Brain microvascular endothelial cell (primary cell): Measurements from ENCODE around the gene PRORP.

Experiments
- DNase-seq: peaks from one replicate; pipeline ENCODE4 v3.0.0-alpha.2; 2020
- H3K27ac ChIP-seq: fragments of 250-450 bp; sonication (Bioruptor Pico); 2 replicates; pipeline ENCODE4 v1.5.1; 2020; ENCODE audit warnings: mild to moderate bottlenecking, moderate library complexity
- H3K27me3 ChIP-seq: fragments of 250-450 bp; sonication (Bioruptor Pico); replicated peaks from 2 replicates; pipeline ENCODE4 v1.5.1; 2020; ENCODE audit warnings: mild to moderate bottlenecking
- H3K36me3 ChIP-seq: fragments of 250-450 bp; sonication (Bioruptor Pico); replicated peaks from 2 replicates; pipeline ENCODE4 v1.5.1; 2020; ENCODE audit warnings: mild to moderate bottlenecking
- H3K4me3 ChIP-seq: 2 replicates; pipeline ENCODE4 v1.5.1; 2011; ENCODE audit warnings: low read depth, mild to moderate bottlenecking, control low read depth, low read length, moderate library complexity
- in situ Hi-C: cut with HindIII; loops from 2 replicates; pipeline ENCODE4 v1.10.0; 2017; ENCODE audit warnings: low sequenced_read_pairs, low pct_ligation_motif_present
- TF ChIP-seq, protein P1 (sequence below): IDR thresholded peaks from 2 replicates; pipeline ENCODE4 v1.5.1; 2011; ENCODE audit warnings: low read depth, mild to moderate bottlenecking, moderate library complexity, low read length, control low read depth, inconsistent platforms; ENCODE audit errors: missing control alignments

PRORP gene

DNA sequence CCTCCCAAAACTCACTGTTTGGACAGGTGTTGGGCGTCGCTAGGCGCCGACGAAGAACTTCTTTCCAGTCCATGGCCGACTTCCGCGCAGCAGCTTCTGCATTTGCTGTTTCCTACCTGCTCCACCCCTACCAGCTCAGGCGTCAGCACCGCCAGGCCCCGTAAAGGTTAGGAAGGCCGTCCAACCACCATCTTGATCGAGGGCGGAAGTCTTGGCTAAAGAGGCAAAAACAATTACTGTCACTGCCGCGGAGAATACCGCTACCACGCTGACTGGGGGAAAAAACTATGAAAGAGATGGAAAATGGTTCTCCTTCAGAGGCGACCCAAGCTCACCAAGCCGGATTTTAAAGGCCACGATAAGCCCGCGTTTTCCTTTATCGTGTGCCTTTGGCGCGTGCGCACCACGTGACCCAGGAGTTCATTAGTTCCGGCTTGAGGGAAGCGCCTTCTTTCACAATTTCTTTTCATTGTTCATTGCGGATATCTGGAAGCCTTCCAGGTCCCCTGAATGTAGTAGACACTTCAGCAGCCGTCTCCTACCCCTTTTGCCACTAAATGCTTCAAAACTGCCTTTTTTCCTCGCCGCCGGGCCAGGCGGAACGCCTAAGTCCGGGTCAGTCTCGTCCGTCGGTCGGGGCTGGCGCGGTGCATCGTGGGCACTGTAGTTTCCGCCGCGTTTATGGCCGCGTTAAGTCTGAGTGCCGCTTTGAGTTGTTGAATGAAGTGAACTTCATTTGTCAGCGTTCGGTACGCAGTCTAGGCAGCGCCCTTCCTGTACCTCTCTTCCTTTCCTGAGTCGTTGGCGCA lies at the start of gene PRORP, which contains the start of gene PPP2R3C:
Gene PRORP, plus strand, starts transcription at position 666 of the 809 bp plus-strand sequence. CDS start 694 bp downstream, outside the sequence.
Gene PPP2R3C, minus strand, starts transcription at position 104 of the 809 bp plus-strand sequence. Its CDS starts 31 bp downstream, at position 73.
- peak; percentile 82 for DNase-seq

DNA sequence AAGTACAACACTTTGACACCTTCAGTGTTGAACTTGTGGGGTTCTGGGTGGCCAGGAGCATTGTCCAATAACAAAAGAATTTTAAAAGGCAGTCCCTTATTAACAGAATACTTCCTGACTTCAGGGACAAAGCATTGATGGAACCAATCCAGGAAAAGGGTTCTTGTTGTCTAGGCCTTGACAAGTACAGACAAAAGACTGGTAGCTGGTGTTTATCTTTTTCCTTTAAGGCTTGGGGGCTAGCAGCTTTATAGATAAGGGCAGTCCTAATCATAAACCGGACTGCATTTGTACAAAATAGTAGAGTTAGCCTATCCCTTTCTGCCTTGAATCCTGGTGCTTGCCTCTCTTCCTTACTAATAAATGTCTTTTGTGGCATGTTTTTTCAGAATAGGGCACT lies 48.9 kb upstream of the PRORP start:
- DNase-seq: no peak
- TF ChIP-seq, protein P1, sequence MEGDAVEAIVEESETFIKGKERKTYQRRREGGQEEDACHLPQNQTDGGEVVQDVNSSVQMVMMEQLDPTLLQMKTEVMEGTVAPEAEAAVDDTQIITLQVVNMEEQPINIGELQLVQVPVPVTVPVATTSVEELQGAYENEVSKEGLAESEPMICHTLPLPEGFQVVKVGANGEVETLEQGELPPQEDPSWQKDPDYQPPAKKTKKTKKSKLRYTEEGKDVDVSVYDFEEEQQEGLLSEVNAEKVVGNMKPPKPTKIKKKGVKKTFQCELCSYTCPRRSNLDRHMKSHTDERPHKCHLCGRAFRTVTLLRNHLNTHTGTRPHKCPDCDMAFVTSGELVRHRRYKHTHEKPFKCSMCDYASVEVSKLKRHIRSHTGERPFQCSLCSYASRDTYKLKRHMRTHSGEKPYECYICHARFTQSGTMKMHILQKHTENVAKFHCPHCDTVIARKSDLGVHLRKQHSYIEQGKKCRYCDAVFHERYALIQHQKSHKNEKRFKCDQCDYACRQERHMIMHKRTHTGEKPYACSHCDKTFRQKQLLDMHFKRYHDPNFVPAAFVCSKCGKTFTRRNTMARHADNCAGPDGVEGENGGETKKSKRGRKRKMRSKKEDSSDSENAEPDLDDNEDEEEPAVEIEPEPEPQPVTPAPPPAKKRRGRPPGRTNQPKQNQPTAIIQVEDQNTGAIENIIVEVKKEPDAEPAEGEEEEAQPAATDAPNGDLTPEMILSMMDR: no peak
- Histone ChIP-seq H3K27ac (no peak overlapping the region), H3K27me3 (no peaks in the 10 kb centered on the region), H3K4me3 (no peak overlapping the region), H3K36me3 (peaks cover 7% of the 10 kb centered on the region)
- in situ Hi-C loops: no loop called here

More for the DNA sequence above, at the start of gene PRORP, which contains the start of gene PPP2R3C:
- Histone ChIP-seq H3K4me3 (peak within 1 kb of the TSS; percentile 95), H3K27ac (peak within 1 kb of the TSS; percentile 99), H3K27me3 (no peaks in the 10 kb centered on the region), H3K36me3 (peaks cover 3% of the 10 kb centered on the region)
- in situ Hi-C loops: no loop called here
- TF ChIP-seq, protein P1: no peak

DNA sequence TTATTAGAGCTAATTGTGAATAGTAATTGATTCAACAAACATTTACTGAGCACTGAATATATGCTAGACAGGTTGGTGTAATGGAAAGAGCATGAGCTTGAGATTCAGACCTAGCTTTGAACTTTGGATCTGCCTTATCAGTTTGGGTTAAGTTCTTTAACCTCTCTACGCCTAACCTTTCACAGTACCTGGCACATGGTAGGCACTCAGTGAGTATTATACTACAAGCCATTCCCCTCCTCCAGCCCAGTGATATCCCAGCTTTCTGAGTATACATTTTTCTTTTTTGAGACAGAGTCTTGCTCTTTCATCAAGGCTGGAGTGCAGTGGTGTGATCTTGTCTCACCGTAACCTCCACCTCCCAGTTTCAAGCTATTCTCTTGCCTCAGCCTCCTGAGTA lies 44.3 kb upstream of the PRORP start:
- no peak for DNase-seq
- in situ Hi-C loops: loop anchor here (25.0 kb wide), 1 partner anchor 334 kb away; the partner anchor contains the start of gene NFKBIA
- H3K27me3 ChIP-seq: no peaks in the 10 kb centered on the region
- no peak overlapping the region for H3K4me3 ChIP-seq
- no peak overlapping the region for H3K27ac ChIP-seq
- TF ChIP-seq, protein P1: no peak
- peaks cover 16% of the 10 kb centered on the region for H3K36me3 ChIP-seq

DNA sequence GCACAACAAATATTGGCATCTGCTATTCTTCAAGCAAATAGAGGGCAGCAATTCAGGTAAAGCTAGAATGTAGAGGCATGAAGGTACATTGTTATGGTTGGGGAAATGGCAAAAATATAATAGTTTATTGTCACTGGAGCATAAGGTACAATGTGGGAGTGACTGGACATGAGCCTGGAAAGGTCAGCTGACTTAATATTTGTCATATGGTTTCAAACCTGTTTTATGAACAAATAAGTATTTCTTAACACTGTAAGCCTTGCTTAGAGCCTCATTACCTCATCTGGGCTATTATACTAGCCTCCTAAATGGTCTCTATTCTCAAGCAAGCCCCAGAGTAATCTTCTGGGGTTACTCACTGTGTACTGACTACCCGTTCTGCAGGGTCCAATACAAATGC lies 42.6 kb upstream of the PRORP start:
- in situ Hi-C loops: loop anchor here (25.0 kb wide), 1 partner anchor 333 kb away; the partner anchor contains the start of gene NFKBIA
- Histone ChIP-seq H3K36me3 (peaks cover 24% of the 10 kb centered on the region), H3K27me3 (no peaks in the 10 kb centered on the region), H3K4me3 (no peak overlapping the region), H3K27ac (no peak overlapping the region)
- TF ChIP-seq, protein P1: no peak
- no peak for DNase-seq

DNA sequence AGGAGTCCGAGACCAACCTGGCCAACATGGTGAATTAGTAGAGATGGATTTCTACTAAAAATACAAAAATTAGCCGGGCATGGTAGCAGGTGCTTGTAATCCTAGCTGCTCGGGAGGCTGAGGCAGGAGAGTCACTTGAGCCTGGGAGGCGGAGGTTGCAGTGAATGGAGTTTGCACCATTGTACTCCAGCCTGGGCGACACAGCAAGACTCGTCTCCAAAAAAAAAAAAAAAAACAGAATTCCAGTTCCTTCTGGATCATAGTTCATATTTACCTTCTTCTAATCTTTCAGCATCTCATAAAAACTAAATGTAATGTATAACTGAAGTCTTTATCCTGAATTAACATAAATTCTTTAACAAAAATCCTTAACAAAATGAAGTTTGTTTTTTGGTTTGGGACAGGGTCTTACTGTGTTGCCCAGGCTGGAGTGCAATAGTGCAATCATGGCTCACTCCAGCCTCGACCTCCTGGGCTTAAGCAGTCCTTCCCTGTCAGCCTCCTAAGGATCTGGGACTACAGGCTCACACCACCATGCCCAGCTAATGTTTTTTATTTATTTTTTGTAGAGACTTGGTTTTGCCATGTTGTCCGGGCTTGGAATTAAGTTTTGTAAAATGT lies 38.7 kb upstream of the PRORP start:
- H3K36me3 ChIP-seq: peaks cover 29% of the 10 kb centered on the region
- DNase-seq: no peak
- in situ Hi-C loops: loop anchor here (25.0 kb wide), 1 partner anchor 329 kb away; the partner anchor contains the start of gene NFKBIA
- no peak overlapping the region for H3K4me3 ChIP-seq
- H3K27ac ChIP-seq: no peak overlapping the region
- no peaks in the 10 kb centered on the region for H3K27me3 ChIP-seq
- TF ChIP-seq, protein P1: no peak
